AG09319 (cell line): ENCODE measurements around the gene ANKRD66.

ENCODE experiments used
- DNase-seq: peaks from one replicate; pipeline ENCODE4 v3.0.0-alpha.2; 2010; ENCODE audit warnings: low read depth; ENCODE audit errors: extremely low read depth
- TF ChIP-seq, protein P1 (sequence below): IDR thresholded peaks from 2 replicates; pipeline ENCODE4 v1.5.1; 2011; ENCODE audit warnings: low read depth, mild to moderate bottlenecking, inconsistent platforms, low read length, moderate library complexity

Gene ANKRD66

DNA sequence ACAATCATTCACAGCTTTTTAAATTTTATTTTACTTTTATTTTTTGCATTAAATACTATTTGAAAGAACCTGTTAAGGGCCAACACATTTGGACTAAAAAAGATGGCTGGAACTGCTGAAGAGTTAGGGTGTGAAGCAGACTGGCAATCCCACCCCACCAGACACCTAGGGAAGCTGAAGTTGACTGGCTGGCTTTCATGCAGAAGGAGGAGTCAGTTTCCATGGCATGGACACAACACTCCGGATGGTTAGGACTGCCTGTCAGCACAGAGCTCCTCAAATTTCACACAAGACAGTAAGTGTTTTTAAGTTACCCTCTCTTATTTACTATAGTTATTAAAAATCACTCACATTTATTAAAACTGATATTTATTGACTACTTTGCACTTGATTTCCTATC, at the start of gene ANKRD66:
Gene ANKRD66, plus strand, starts transcription at position 238 of the 400 bp plus-strand sequence. CDS start 5,016 bp downstream, outside the sequence.
- TF ChIP-seq, protein P1, sequence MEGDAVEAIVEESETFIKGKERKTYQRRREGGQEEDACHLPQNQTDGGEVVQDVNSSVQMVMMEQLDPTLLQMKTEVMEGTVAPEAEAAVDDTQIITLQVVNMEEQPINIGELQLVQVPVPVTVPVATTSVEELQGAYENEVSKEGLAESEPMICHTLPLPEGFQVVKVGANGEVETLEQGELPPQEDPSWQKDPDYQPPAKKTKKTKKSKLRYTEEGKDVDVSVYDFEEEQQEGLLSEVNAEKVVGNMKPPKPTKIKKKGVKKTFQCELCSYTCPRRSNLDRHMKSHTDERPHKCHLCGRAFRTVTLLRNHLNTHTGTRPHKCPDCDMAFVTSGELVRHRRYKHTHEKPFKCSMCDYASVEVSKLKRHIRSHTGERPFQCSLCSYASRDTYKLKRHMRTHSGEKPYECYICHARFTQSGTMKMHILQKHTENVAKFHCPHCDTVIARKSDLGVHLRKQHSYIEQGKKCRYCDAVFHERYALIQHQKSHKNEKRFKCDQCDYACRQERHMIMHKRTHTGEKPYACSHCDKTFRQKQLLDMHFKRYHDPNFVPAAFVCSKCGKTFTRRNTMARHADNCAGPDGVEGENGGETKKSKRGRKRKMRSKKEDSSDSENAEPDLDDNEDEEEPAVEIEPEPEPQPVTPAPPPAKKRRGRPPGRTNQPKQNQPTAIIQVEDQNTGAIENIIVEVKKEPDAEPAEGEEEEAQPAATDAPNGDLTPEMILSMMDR = no peak
- no peak for DNase-seq

DNA sequence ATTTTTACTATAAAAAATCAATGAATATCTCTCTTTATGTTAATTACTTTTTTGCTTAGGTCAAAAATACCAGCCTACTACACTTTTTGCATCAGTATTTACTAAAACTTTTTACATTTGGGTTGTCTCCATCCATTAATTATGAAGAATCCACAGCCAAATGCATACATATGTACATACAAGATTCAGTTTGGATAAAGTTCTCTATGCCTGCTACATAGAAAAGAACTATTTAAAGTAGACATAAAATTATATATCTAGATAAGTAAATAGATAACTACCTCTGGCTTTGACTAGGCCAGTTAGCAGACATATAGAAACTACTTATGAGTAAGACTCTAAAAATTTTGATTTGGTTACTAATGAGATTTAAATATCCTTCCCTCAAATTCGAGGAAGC, 46.8 kb upstream of the ANKRD66 start:
- no peak for DNase-seq
- TF ChIP-seq, protein P1 = no peak

DNA sequence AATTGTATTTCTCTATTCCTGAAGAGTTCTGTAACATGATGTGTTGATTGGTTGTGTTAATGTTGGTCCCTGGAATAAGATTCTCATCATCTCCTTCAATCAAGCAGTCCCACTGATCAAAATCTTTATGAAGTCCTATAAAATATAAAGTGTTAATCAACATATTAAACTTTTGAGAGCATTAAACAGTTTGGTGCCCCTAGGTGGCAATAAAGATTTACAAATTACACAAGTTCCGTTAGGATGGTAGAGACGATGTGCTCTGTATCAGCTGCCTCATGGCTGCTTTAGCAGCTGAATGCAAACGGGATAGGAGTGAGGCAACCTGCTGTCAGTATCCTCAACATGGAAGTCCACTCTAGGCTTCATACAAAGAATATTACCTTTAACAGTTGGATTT, 42.2 kb upstream of the ANKRD66 start:
- TF ChIP-seq, protein P1 = no peak
- DNase-seq = no peak

DNA sequence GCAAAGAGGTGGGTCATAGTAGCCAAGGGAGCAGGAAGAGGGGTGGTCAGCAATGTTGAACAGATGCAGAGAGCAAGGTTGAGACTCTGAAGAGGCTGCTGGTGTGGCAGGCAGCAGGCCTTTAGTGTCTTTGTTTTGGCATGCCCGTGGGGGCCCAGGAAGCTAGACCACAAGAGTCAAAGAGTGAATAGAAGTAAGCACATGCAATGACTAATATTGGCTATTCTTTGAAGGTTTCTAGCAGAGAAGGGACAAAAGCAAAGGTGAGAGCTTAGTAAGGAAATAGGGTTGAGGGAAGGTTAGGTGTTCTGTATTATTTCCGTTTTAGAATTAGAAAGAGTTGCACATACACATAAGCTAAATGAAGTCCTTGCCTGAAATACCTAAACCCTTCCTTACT, 40.3 kb upstream of the ANKRD66 start:
- DNase-seq = no peak
- TF ChIP-seq, protein P1 = no peak

DNA sequence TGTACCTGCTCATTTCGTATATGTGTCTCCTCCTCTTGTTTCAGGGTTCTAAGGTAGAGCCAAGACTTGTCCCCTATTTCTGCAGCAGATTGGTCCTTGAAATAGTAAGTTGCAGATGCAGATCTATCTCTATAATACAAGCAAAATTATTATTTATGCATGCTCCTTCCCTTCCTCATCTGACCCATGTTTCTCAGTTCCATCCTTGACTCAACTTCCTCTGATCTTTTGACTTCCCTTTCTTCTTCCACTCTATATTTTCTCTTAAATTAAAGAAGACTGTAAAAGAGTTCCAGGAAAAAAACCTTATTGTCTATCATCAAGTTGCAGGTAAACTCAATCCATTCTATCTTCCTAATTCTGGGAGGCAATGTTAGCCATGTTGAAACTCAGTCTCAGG, 35.2 kb upstream of the ANKRD66 start:
- TF ChIP-seq, protein P1 = no peak
- DNase-seq = no peak

DNA sequence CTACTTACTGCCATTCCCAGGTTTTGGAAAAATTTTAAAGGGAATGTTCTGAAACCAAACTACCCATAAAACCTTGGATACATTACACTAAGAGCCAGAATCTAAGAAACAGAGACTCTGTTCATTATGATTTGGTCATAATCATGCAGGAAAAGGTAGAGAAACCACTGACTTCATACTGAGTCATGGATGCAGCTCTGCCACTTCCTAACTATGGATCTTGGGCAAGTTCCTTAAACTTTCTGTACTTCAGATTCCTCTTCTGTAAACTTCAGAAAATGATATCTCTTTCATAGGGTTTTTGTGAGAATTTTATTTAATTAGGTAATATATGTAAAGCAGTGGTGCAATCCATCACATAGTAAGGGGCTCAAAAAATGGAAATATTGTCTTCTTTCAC, 31.6 kb upstream of the ANKRD66 start:
- TF ChIP-seq, protein P1 = no peak
- no peak for DNase-seq

DNA sequence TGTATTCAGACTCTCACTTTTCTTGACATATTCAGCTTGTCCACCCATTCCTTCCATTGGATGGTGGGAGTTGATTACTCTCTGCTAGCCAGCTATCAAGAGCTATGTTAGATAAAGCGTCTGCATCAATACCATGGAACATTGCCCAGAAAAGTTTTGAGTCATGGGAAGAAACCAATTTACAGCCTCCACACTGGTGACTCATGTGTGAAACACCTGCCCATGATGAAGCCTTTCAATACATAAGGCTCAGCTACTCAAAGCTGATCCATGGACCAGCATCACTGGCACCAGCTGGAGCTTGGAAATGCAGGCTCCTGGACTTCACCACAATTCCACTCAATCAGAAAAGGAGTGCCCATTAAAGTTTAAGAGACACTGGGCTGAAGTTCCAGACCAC, 27.6 kb upstream of the ANKRD66 start:
- no peak for DNase-seq

More for the DNA sequence above, 27.6 kb upstream of the ANKRD66 start:
- TF ChIP-seq, protein P1 = no peak
